Heart left ventricle (tissue), 16 donors: Measurements from ENCODE around the gene PGAP6. TPM values are rescaled to one million over a fixed set of nuclear protein-coding genes. Genes with fewer than 3 reads are reported as not detected.
"Not testable (repeated sequence)": the region's sequence is repeated elsewhere in the genome, so short reads cannot be mapped to it uniquely, and the experiment has no call there.

ENCODE experiments used
- ATAC-seq, 4 donors: fragments of 200-7000 bp; cut with Tn5 transposase; one replicate each; pipeline ENCODE4 v1.9.1; 2020 to 2022; ENCODE audit warnings: moderate library complexity in 4 of 4, mild to moderate bottlenecking in 3 of 4, moderate number of reproducible peaks in 1 of 4
- DNase-seq, 5 donors: peaks; one replicate each; pipeline ENCODE4 v3.0.0-alpha.2; 2020
- H3K27ac ChIP-seq, 12 donors: fragments of 200-600 bp; sonication (generic) in 4 of 12; one replicate each; pipeline versions ENCODE4 v1.5.0 to v1.8.0; 2016 to 2022; ENCODE audit warnings: mild to moderate bottlenecking in 2 of 12
- H3K27me3 ChIP-seq, 9 donors: fragments of 200-600 bp; sonication (generic) in 2 of 9; one replicate each; pipeline versions ENCODE4 v1.5.1 to v1.8.0; 2016 to 2022; ENCODE audit warnings: mild to moderate bottlenecking in 3 of 9
- H3K36me3 ChIP-seq, 9 donors: fragments of 200-600 bp; sonication (generic) in 2 of 9; one replicate each; pipeline versions ENCODE4 v1.5.0 to v1.8.0; 2018 to 2022; ENCODE audit warnings: mild to moderate bottlenecking in 2 of 9
- H3K4me1 ChIP-seq, 12 donors: fragments of 200-600 bp; sonication (generic) in 4 of 12; one replicate each; pipeline versions ENCODE4 v1.5.0 to v1.8.0; 2016 to 2022; ENCODE audit warnings: mild to moderate bottlenecking in 3 of 12
- H3K4me3 ChIP-seq, 12 donors: fragments of 200-600 bp; sonication (generic) in 4 of 12; one replicate each; pipeline versions ENCODE4 v1.5.0 to v1.8.0; 2017 to 2022; ENCODE audit warnings: mild to moderate bottlenecking in 9 of 12, moderate library complexity in 4 of 12
- H3K9me3 ChIP-seq, 12 donors: fragments of 200-600 bp; sonication (generic) in 4 of 12; one replicate each; pipeline versions ENCODE4 v1.5.0 to v1.8.0; 2016 to 2022; ENCODE audit warnings: mild to moderate bottlenecking in 1 of 12
- POLR2A ChIP-seq, 2 donors: fragments of 450-650 bp; IDR thresholded peaks; one replicate each; pipeline ENCODE4 v1.6.1; 2017; ENCODE audit warnings: antibody characterized with exemption in 2 of 2, mild to moderate bottlenecking in 2 of 2, moderate library complexity in 2 of 2
- WGBS, 4 donors: extraction: QIAGEN DNeasy Blood & Tissue Kit in 2 of 4; methylation state at CpG; one replicate each; pipeline versions ENCODE4 v1.1.5 to v1.1.7; 2013 to 2018; 5-methylcytosine and 5-hydroxymethylcytosine counted together
- intact Hi-C, 10 donors: fragments of 100-400 bp; cut with DNase I; formaldehyde crosslinking; loops; one replicate each; pipeline versions ENCODE4 v1.11.1 to v1.14.2; 2022
- polyA plus RNA-seq, 2 donors: library from polyadenylated mRNA; stranded (reverse); fragments of 200-250 nt; gene quantifications; one replicate each; pipeline ENCODE4 v1.2.3, GENCODE V29; 2013
- total RNA-seq, 9 donors: library from RNA; depleted of rRNA in 2 of 9; stranded (reverse); fragments of >200 nt in 2 of 9; fragmentation: NEBNext Ultra II Directional in 3 of 9; extraction: Animal tissue kit (Norgen Biotek cat#: 25700) in 3 of 9; gene quantifications; one replicate each; pipeline versions ENCODE4 v1.1.0 to v1.2.4, GENCODE V29; 2016 to 2023
- TF ChIP-seq, protein P1 (sequence below), 12 donors: fragments of 200-600 bp; sonication (generic) in 4 of 12; IDR thresholded peaks; one replicate each; pipeline versions ENCODE4 v1.5.0 to v1.8.0; 2018 to 2022; ENCODE audit warnings: antibody characterized with exemption in 12 of 12, mild to moderate bottlenecking in 5 of 12
- donor health status: ischemic (EF 13 %, LVEDD 7.1; RV severe dilation, severe dysfunction).
- donor health status: healthy with polysubstance abuse.
- donor health status: DM: no; HTN: yes; CAD: no.
- donor health status: DM: no; HTN: no; CAD: no.
- donor health status: ischemic (EF 25% LVEDD 6.9; RV normal size, moderate dysfunction).
- donor health status: ischemic (EF 25% LVEDD 5.7; RV mildly dilated, moderate dysfunction).
- donor health status: healthy.
- donor health status: DM: yes; HTN: yes; CAD: no.
- donor health status: ischemic (EF 35%, LVEDD 5.7; RV mildly dilated, moderate dysfunction).
- donor health status: nonischemic (EF 11% LVEDD 7.7; RV severe dilation, severe dysfunction).
- donor health status: DM: yes; HTN: yes; CAD: no.
- donor health status: PGD.
- donor health status: ischemic (EF 29% LVEDD 5.4; RV normal size, mild dysfunction).
- donor health status: nonischemic (EF 23%, LVEDD 6.1; RV moderate dilation, normal function).

The PGAP6 gene
- total and polyA plus RNA-seq, 11 donors, result 30.1 to 65.3 (median 44.9) TPM

- TF ChIP-seq, protein P1, sequence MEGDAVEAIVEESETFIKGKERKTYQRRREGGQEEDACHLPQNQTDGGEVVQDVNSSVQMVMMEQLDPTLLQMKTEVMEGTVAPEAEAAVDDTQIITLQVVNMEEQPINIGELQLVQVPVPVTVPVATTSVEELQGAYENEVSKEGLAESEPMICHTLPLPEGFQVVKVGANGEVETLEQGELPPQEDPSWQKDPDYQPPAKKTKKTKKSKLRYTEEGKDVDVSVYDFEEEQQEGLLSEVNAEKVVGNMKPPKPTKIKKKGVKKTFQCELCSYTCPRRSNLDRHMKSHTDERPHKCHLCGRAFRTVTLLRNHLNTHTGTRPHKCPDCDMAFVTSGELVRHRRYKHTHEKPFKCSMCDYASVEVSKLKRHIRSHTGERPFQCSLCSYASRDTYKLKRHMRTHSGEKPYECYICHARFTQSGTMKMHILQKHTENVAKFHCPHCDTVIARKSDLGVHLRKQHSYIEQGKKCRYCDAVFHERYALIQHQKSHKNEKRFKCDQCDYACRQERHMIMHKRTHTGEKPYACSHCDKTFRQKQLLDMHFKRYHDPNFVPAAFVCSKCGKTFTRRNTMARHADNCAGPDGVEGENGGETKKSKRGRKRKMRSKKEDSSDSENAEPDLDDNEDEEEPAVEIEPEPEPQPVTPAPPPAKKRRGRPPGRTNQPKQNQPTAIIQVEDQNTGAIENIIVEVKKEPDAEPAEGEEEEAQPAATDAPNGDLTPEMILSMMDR (IDR thresholded peaks at IDR 0.05), result no peak
- no peak for TF ChIP-seq POLR2A (IDR thresholded peaks at IDR 0.05)
- ATAC-seq, result no peak
- no peak overlapping the region for H3K27ac ChIP-seq
- intact Hi-C loops, result loop anchor here in 7 of 10 donors (5.0 to 10.0 kb wide), 4 partner anchors 113 to 125 kb away; partner anchors contain the start of genes LUC7L (in 4 of the 7) and FAM234A (in 1 of the 7)
- no peaks in the 10 kb centered on the region for H3K27me3 ChIP-seq
- no peak overlapping the region for H3K4me3 ChIP-seq
- 85 to 93% (median 91%) methylated on average over 8 of the region's 8 CpGs for WGBS, 4 donors
- peaks cover 0 to 32% (median 14%) of the 10 kb centered on the region in 9 donors for H3K36me3 ChIP-seq
- no peaks in the 10 kb centered on the region for H3K9me3 ChIP-seq
- DNase-seq, result no peak
- H3K4me1 ChIP-seq, result peaks cover 0 to 36% (median 9%) of the 10 kb centered on the region in 12 donors
Measured at GRCh38 chr16:350203-350602, 31.6 kb downstream of the PGAP6 start.

DNA sequence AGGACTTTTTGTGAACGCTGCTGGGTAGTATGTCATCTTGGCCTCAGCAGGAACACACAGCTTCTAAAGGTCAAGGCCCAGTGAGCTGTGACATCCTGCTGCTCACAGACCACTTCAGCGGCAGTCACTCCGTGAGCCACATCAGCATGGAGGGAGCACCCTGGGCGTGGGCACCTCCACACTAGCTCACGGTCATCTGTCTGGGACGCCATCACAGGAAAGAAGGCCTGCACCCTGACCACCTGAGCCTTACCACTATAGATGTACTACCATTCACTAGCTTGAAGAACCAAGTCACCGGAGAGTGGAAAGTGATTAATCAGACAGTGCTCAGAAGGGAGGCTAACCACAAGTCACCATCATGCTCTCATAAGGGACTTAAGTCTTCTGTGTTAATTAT lies 32.6 kb downstream of the PGAP6 start:
- peaks cover 0 to 36% (median 9%) of the 10 kb centered on the region in 12 donors for H3K4me1 ChIP-seq
- H3K36me3 ChIP-seq, result peaks cover 0 to 42% (median 23%) of the 10 kb centered on the region in 9 donors
- no peak overlapping the region for H3K27ac ChIP-seq
- TF ChIP-seq, protein P1 (IDR thresholded peaks at IDR 0.05), result no peak
- TF ChIP-seq POLR2A (IDR thresholded peaks at IDR 0.05), result no peak
- no peaks in the 10 kb centered on the region for H3K27me3 ChIP-seq
- intact Hi-C loops, result loop anchor here in 2 of 10 donors (5.0 to 10.0 kb wide), 2 partner anchors 62 to 104 kb away; no protein-coding TSS in a partner anchor
- 89 to 94% (median 90%) methylated on average over 7 of the region's 7 CpGs for WGBS, 4 donors
- no peak for DNase-seq
- no peaks in the 10 kb centered on the region for H3K9me3 ChIP-seq
- no peak overlapping the region for H3K4me3 ChIP-seq
- ATAC-seq, result no peak

- not testable (repeated sequence) for ATAC-seq, H3K4me3 ChIP-seq, H3K9me3 ChIP-seq, H3K27ac ChIP-seq, H3K27me3 ChIP-seq, DNase-seq
- intact Hi-C loops, result loop anchor here in 2 of 10 donors (5.0 to 10.0 kb wide), 2 partner anchors 61 to 104 kb away; no protein-coding TSS in a partner anchor
- peaks cover 0 to 49% (median 24%) of the 10 kb centered on the region in 9 donors for H3K36me3 ChIP-seq
- WGBS, 4 donors, result 91 to 97% (median 95%) methylated on average over 10 of the region's 10 CpGs
- H3K4me1 ChIP-seq, result peaks cover 0 to 34% (median 8%) of the 10 kb centered on the region in 12 donors
Measured at GRCh38 chr16:348495-348894, 33.3 kb downstream of the PGAP6 start.

DNA sequence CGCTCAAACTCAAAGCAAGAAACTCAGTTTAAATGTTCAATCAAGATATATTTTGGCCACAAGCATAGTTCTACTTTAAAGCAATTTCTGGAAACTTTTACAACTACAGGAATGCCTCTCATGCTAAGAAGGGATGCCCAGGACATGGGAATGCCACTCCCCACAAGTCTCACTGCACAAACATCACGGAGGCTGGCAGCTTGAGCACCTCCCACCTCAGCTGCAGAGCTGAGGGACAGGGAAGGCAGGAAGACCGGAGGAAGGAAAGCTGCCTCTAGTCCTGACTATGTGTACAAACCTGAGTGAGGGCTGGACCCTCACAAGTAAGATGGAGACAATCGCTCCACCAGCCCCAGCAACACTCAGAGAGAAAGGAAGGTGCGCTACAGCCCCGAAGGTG lies 34.6 kb downstream of the PGAP6 start:
- no peak overlapping the region for H3K4me3 ChIP-seq
- no peak overlapping the region for H3K27ac ChIP-seq
- intact Hi-C loops, result loop anchor here in 2 of 10 donors (5.0 to 10.0 kb wide), 2 partner anchors 60 to 102 kb away; no protein-coding TSS in a partner anchor
- no peak for TF ChIP-seq POLR2A (IDR thresholded peaks at IDR 0.05)
- peaks cover 0 to 60% (median 24%) of the 10 kb centered on the region in 9 donors for H3K36me3 ChIP-seq
- H3K4me1 ChIP-seq, result peaks cover 0 to 28% (median 8%) of the 10 kb centered on the region in 12 donors
- WGBS, 4 donors, result 92 to 97% (median 94%) methylated on average over 6 of the region's 6 CpGs
- ATAC-seq (no peak), DNase-seq (no peak)
- H3K27me3 ChIP-seq, result no peaks in the 10 kb centered on the region
- H3K9me3 ChIP-seq, result no peaks in the 10 kb centered on the region

- Histone ChIP-seq H3K9me3 (no peaks in the 10 kb centered on the region), H3K27ac (no peak overlapping the region), H3K4me3 (no peak overlapping the region), H3K4me1 (peaks cover 0 to 26% (median 5%) of the 10 kb centered on the region in 12 donors), H3K36me3 (peaks cover 0 to 60% (median 24%) of the 10 kb centered on the region in 9 donors), H3K27me3 (no peaks in the 10 kb centered on the region)
- ATAC-seq (peak in 2 of 4 donors; percentile 17 to 20), DNase-seq (no peak)
- no peak for TF ChIP-seq POLR2A (IDR thresholded peaks at IDR 0.05)
- TF ChIP-seq, protein P1 (IDR thresholded peaks at IDR 0.05), result no peak
- intact Hi-C loops, result loop anchor here in 2 of 10 donors (5.0 to 10.0 kb wide), 2 partner anchors 59 to 102 kb away; no protein-coding TSS in a partner anchor
- WGBS, 4 donors, result 74 to 84% (median 80%) methylated on average over 11 to 15 of the region's 15 CpGs
Measured at GRCh38 chr16:346587-346986, 35.2 kb downstream of the PGAP6 start.
